Endothelial cell of umbilical vein (primary cell): ENCODE data around the gene RPL10A. TPM values are rescaled to one million over a fixed set of nuclear protein-coding genes. Genes with fewer than 3 reads are reported as not detected.

Experiments
- BruUV-seq: library from RNA; stranded (reverse); fragments of 400-500 nt; replicated peaks from 2 replicates; lab custom pipeline; 2021; lab: Mats Ljungman, UMichigan
- CTCF ChIA-PET: fragments of 300-600, 350-600 bp; sonication (Branson Sonifier 250); formaldehyde crosslinking; loops from one replicate; lab custom pipeline; 2021; ENCODE audit warnings: antibody characterized with exemption, inconsistent platforms; lab: Charles Lee
- POLR2A ChIA-PET: fragments of 300-600, 350-600 bp; sonication (Branson Sonifier 250); formaldehyde crosslinking; loops from one replicate; lab custom pipeline; 2021; ENCODE audit warnings: antibody characterized with exemption, inconsistent platforms; lab: Charles Lee
- DNase-seq: peaks from one replicate; pipeline ENCODE4 v3.0.0-alpha.2; 2011; ENCODE audit warnings: low read depth, low spot score
- FAIRE-seq: peaks from 2 replicates; lab custom pipeline; 2011; peaks lifted over from hg19 to GRCh38; lab: Jason Lieb, UNC
- H2AFZ ChIP-seq: 2 replicates; pipeline ENCODE4 v1.6.0; 2012; ENCODE audit warnings: low read depth, low read length, control low read depth, inconsistent platforms
- H3K27ac ChIP-seq: 2 replicates; pipeline ENCODE4 v1.5.1; 2011; ENCODE audit warnings: low read depth, mild to moderate bottlenecking, control low read depth, low read length, moderate library complexity; ENCODE audit not compliant: insufficient read depth
- H3K27me3 ChIP-seq, 2 experiments: 2 replicates each; pipeline versions ENCODE4 v1.6.0 to v1.6.1; 2011; ENCODE audit warnings: low read length in 2 of 2, mixed read lengths in 1 of 2; ENCODE audit not compliant: control insufficient read depth in 2 of 2, insufficient read depth in 2 of 2
- H3K36me3 ChIP-seq, 2 experiments: 2 replicates in 1 of 2; 3 replicates in 1 of 2; pipeline ENCODE4 v1.5.1; 2011; ENCODE audit warnings: low read length in 2 of 2, mild to moderate bottlenecking in 1 of 2, moderate library complexity in 1 of 2; ENCODE audit not compliant: control insufficient read depth in 2 of 2, insufficient read depth in 2 of 2; ENCODE audit errors: extremely low read depth in 1 of 2
- H3K4me1 ChIP-seq: 3 replicates; pipeline ENCODE4 v1.5.1; 2011; ENCODE audit warnings: mild to moderate bottlenecking, low read length; ENCODE audit not compliant: control insufficient read depth, insufficient read depth; ENCODE audit errors: extremely low read depth
- H3K4me2 ChIP-seq: 2 replicates; pipeline ENCODE4 v1.6.1; 2011; ENCODE audit warnings: low read length, control low read depth, mixed read lengths; ENCODE audit not compliant: insufficient read depth
- H3K4me3 ChIP-seq, 3 experiments: fragments of 200-600 bp in 1 of 3; sonication (generic), shearing (Covaris generic) in 1 of 3; replicated peaks in 1 of 3; 2 replicates each; pipeline ENCODE4 v1.5.1; 2011 to 2016; ENCODE audit warnings: control low read depth in 3 of 3, low read length in 3 of 3, mild to moderate bottlenecking in 2 of 3, inconsistent platforms in 1 of 3, low read depth in 1 of 3, moderate library complexity in 1 of 3; ENCODE audit not compliant: insufficient read depth in 1 of 3
- H3K79me2 ChIP-seq: 2 replicates; pipeline ENCODE4 v1.6.0; 2012; ENCODE audit warnings: low read length, inconsistent platforms; ENCODE audit not compliant: control insufficient read depth, insufficient read depth
- H3K9ac ChIP-seq: replicated peaks from 2 replicates; pipeline ENCODE3; 2011; ENCODE audit warnings: low read length, control low read depth; ENCODE audit not compliant: insufficient read depth; ENCODE audit errors: extremely low read depth
- H3K9me1 ChIP-seq: replicated peaks from 3 replicates; pipeline ENCODE4 v1.6.0; 2011; ENCODE audit warnings: mild to moderate bottlenecking, low read length; ENCODE audit not compliant: control insufficient read depth, insufficient read depth; ENCODE audit errors: extremely low read depth
- H3K9me3 ChIP-seq: replicated peaks from 2 replicates; pipeline ENCODE4 v1.5.1; 2012; ENCODE audit warnings: low read length, inconsistent platforms; ENCODE audit not compliant: control insufficient read depth, insufficient read depth
- H4K20me1 ChIP-seq: replicated peaks from 2 replicates; pipeline ENCODE3; 2011; ENCODE audit warnings: mild to moderate bottlenecking, low read length; ENCODE audit not compliant: control insufficient read depth, insufficient read depth; ENCODE audit errors: extremely low read depth
- CTCF ChIP-seq, 2 donors: IDR thresholded peaks; 1 replicate in 1 of 2; 2 replicates in 1 of 2; pipeline ENCODE4 v1.5.1; 2011; ENCODE audit warnings: low read length in 2 of 2, mild to moderate bottlenecking in 2 of 2, moderate library complexity in 2 of 2, control low read depth in 1 of 2, inconsistent platforms in 1 of 2, low read depth in 1 of 2; ENCODE audit not compliant: insufficient read depth in 1 of 2; ENCODE audit errors: extremely low read depth in 1 of 2
- EZH2 ChIP-seq: IDR thresholded peaks from 2 replicates; pipeline ENCODE4 v1.6.1; 2012; ENCODE audit warnings: borderline replicate concordance, low read depth, mild to moderate bottlenecking, moderate library complexity, low read length, inconsistent platforms; ENCODE audit not compliant: severe bottlenecking
- FOS ChIP-seq: IDR thresholded peaks from 2 replicates; pipeline ENCODE4 v1.6.1; 2011; ENCODE audit warnings: mild to moderate bottlenecking, low read length, moderate library complexity, borderline replicate concordance; ENCODE audit not compliant: insufficient read depth
- GATA2 ChIP-seq: IDR thresholded peaks from 2 replicates; pipeline ENCODE4 v1.7.0; 2011; ENCODE audit warnings: low read depth, mild to moderate bottlenecking, moderate library complexity, mixed read lengths, low read length; ENCODE audit not compliant: insufficient read length, insufficient read depth
- JUN ChIP-seq: IDR thresholded peaks from 2 replicates; pipeline ENCODE4 v1.6.1; 2011; ENCODE audit warnings: borderline replicate concordance, low read depth; ENCODE audit not compliant: insufficient read length, insufficient read depth
- MAX ChIP-seq: IDR thresholded peaks from 2 replicates; pipeline ENCODE4 v1.6.1; 2011; ENCODE audit not compliant: insufficient read depth, insufficient read length
- MYC ChIP-seq: IDR thresholded peaks from one replicate; pipeline ENCODE4 v1.6.1; 2011; ENCODE audit warnings: mild to moderate bottlenecking, low read depth, low read length
- POLR2A ChIP-seq: IDR thresholded peaks from 2 replicates; pipeline ENCODE4 v1.6.1; 2012; ENCODE audit warnings: low read depth, mild to moderate bottlenecking, control low read depth, low read length
- POLR2AphosphoS5 ChIP-seq: IDR thresholded peaks from 2 replicates; pipeline ENCODE4 v1.6.1; 2012; ENCODE audit warnings: low read depth, mild to moderate bottlenecking, control low read depth, low read length, moderate library complexity; ENCODE audit not compliant: insufficient read depth
- dilution Hi-C: fragments of 300-500 bp; cut with MboI; formaldehyde crosslinking; loops from one replicate; pipeline ENCODE4 v1.15.0; 2019; ENCODE audit warnings: low sequenced_read_pairs; ENCODE audit not compliant: extremely low pct_ligation_motif_present
- intact Hi-C: fragments of 100-400 bp; cut with micrococcal nuclease; formaldehyde crosslinking; loops from one replicate; pipeline ENCODE4 v1.10.0; 2022
- polyA plus RNA-seq, 4 experiments: library from polyadenylated mRNA; depleted of rRNA in 3 of 4; stranded (reverse) in 3 of 4; unstranded in 1 of 4; fragments of >200 nt; gene quantifications; 2 replicates each; pipeline versions ENCODE4 v1.2.1 to v1.2.3, GENCODE V29; 2011 to 2012; ENCODE audit warnings: missing spikeins in 1 of 4
- total RNA-seq: library from RNA; stranded (reverse); gene quantifications from 2 replicates; pipeline ENCODE4 v1.2.3, GENCODE V29; 2021

Gene RPL10A
- total and polyA plus RNA-seq, 2 donors (not counting 3 experiments of a cell fraction or from before 2014, with no cell fraction given), result 1,339 to 1,956 TPM

GRCh38 chr6:35439308-35439707 is 28.9 kb upstream of the RPL10A start:
- Histone ChIP-seq H3K36me3 (no peaks in the 10 kb centered on the region), H3K27ac (no peak overlapping the region), H4K20me1 (no peaks in the 10 kb centered on the region), H3K9me1 (no peaks in the 10 kb centered on the region), H3K9ac (no peak overlapping the region), H3K4me3 (no peak overlapping the region), H3K27me3 (no peaks in the 10 kb centered on the region), H3K4me1 (no peaks in the 10 kb centered on the region), H3K79me2 (no peaks in the 10 kb centered on the region), H2AFZ (no peak overlapping the region), H3K4me2 (no peak overlapping the region), H3K9me3 (no peaks in the 10 kb centered on the region)
- dilution Hi-C loops (no loop called here), intact Hi-C loops (no loop called here)
- CTCF ChIA-PET, result no interaction called here
- TF ChIP-seq POLR2AphosphoS5 (no peak), MYC (no peak), POLR2A (no peak), EZH2 (no peak), GATA2 (no peak), JUN (no peak), FOS (no peak), CTCF (IDR thresholded peaks at IDR 0.05; ENCODE audit: extremely low read depth in 1 of 2, insufficient read depth in 1 of 2, low read depth in 1 of 2, low read length in 2 of 2) (no peak), MAX (no peak)
- POLR2A ChIA-PET, result no interaction called here
- FAIRE-seq, result no peak
- no peak for DNase-seq
- BruUV-seq, result no TSS peak
